H9 (cell line): Measurements from ENCODE around the gene EFNB1. TPM values are rescaled to one million over a fixed set of nuclear protein-coding genes. Genes with fewer than 3 reads are reported as not detected.

ENCODE experiments used
- DNase-seq: peaks from one replicate; pipeline ENCODE4 v3.0.0-alpha.2; 2017
- H2AFZ ChIP-seq: one replicate; pipeline ENCODE4 v1.6.1; 2013; ENCODE audit warnings: mild to moderate bottlenecking, low read length, control low read depth, moderate library complexity
- H2AK5ac ChIP-seq: 2 replicates; pipeline ENCODE4 v1.6.1; 2013; ENCODE audit warnings: low read length, control low read depth, mixed read lengths; ENCODE audit not compliant: insufficient read length
- H2BK120ac ChIP-seq: one replicate; pipeline ENCODE4 v1.6.1; 2013; ENCODE audit warnings: low read depth, mild to moderate bottlenecking, low read length, control low read depth, inconsistent platforms; ENCODE audit not compliant: poor library complexity, severe bottlenecking
- H2BK12ac ChIP-seq: 2 replicates; pipeline ENCODE4 v1.6.1; 2013; ENCODE audit warnings: low read length, control low read depth, mixed read lengths, low read depth; ENCODE audit not compliant: insufficient read length
- H2BK15ac ChIP-seq: 2 replicates; pipeline ENCODE4 v1.6.1; 2013; ENCODE audit warnings: low read depth, low read length, control low read depth
- H2BK20ac ChIP-seq: one replicate; pipeline ENCODE4 v1.6.1; 2013; ENCODE audit warnings: low read depth, mild to moderate bottlenecking, low read length, control low read depth, inconsistent platforms; ENCODE audit not compliant: poor library complexity, severe bottlenecking
- H2BK5ac ChIP-seq: 2 replicates; pipeline ENCODE4 v1.6.1; 2013; ENCODE audit warnings: low read length, control low read depth, mixed read lengths; ENCODE audit not compliant: insufficient read length
- H3K14ac ChIP-seq: 2 replicates; pipeline ENCODE4 v1.6.1; 2013; ENCODE audit warnings: low read length, control low read depth; ENCODE audit not compliant: insufficient read depth
- H3K18ac ChIP-seq: 2 replicates; pipeline ENCODE4 v1.6.1; 2013; ENCODE audit warnings: low read depth, mild to moderate bottlenecking, mixed read lengths, low read length, control low read depth; ENCODE audit not compliant: insufficient read length
- H3K23ac ChIP-seq: 2 replicates; pipeline ENCODE4 v1.6.1; 2013; ENCODE audit warnings: low read length, control low read depth, mixed read lengths, low read depth; ENCODE audit not compliant: insufficient read length
- H3K23me2 ChIP-seq: 2 replicates; pipeline ENCODE4 v1.6.1; 2013; ENCODE audit warnings: low read depth, mild to moderate bottlenecking, mixed read lengths, low read length, control low read depth; ENCODE audit not compliant: insufficient read length, poor library complexity, severe bottlenecking
- H3K27ac ChIP-seq: 2 replicates; pipeline ENCODE4 v1.5.1; 2013; ENCODE audit warnings: low read length, control low read depth, mixed read lengths, low read depth; ENCODE audit not compliant: insufficient read length
- H3K27me3 ChIP-seq: 2 replicates; pipeline ENCODE4 v1.6.1; 2013; ENCODE audit warnings: low read length, control low read depth, inconsistent platforms; ENCODE audit not compliant: insufficient read depth
- H3K4ac ChIP-seq: 2 replicates; pipeline ENCODE4 v1.6.1; 2013; ENCODE audit warnings: low read depth, mild to moderate bottlenecking, control low read depth, inconsistent platforms, low read length, moderate library complexity
- H3K4me1 ChIP-seq: 2 replicates; pipeline ENCODE4 v1.6.1; 2013; ENCODE audit warnings: low read length, control low read depth, inconsistent platforms; ENCODE audit not compliant: insufficient read depth
- H3K4me2 ChIP-seq: 2 replicates; pipeline ENCODE4 v1.6.1; 2013; ENCODE audit warnings: low read length, control low read depth, mixed read lengths; ENCODE audit not compliant: insufficient read length, insufficient read depth
- H3K56ac ChIP-seq: 2 replicates; pipeline ENCODE4 v1.6.1; 2013; ENCODE audit warnings: low read depth, mild to moderate bottlenecking, mixed read lengths, low read length, control low read depth; ENCODE audit not compliant: insufficient read length
- H3K79me1 ChIP-seq: 2 replicates; pipeline ENCODE4 v1.6.1; 2013; ENCODE audit warnings: low read depth, mild to moderate bottlenecking, moderate library complexity, low read length, control low read depth, inconsistent platforms; ENCODE audit not compliant: insufficient read depth, poor library complexity, severe bottlenecking
- H3K79me2 ChIP-seq: 2 replicates; pipeline ENCODE4 v1.6.1; 2013; ENCODE audit warnings: low read length, control low read depth, inconsistent platforms; ENCODE audit not compliant: insufficient read depth
- H3K9ac ChIP-seq: 2 replicates; pipeline ENCODE4 v1.6.1; 2013; ENCODE audit warnings: low read length, control low read depth, mixed read lengths; ENCODE audit not compliant: insufficient read length; ENCODE audit errors: extremely low read depth
- H3K9me3 ChIP-seq: one replicate; pipeline ENCODE4 v1.6.1; 2013; ENCODE audit warnings: low read depth, low read length, inconsistent platforms; ENCODE audit not compliant: control insufficient read depth
- H3T11ph ChIP-seq: one replicate; pipeline ENCODE4 v1.6.1; 2013; ENCODE audit warnings: mild to moderate bottlenecking, low read length, control low read depth, inconsistent platforms
- H4K20me1 ChIP-seq: one replicate; pipeline ENCODE4 v1.6.1; 2013; ENCODE audit not compliant: control insufficient read depth, insufficient read length, insufficient read depth
- H4K5ac ChIP-seq: 2 replicates; pipeline ENCODE4 v1.6.1; 2013; ENCODE audit warnings: low read depth, mild to moderate bottlenecking, mixed read lengths, low read length, control low read depth; ENCODE audit not compliant: insufficient read length
- H4K8ac ChIP-seq: replicated peaks from 2 replicates; pipeline ENCODE4 v1.6.1; 2013; ENCODE audit warnings: low read length, control low read depth, mixed read lengths, low read depth; ENCODE audit not compliant: insufficient read length
- H4K91ac ChIP-seq: 2 replicates; pipeline ENCODE4 v1.6.1; 2013; ENCODE audit warnings: low read depth, mild to moderate bottlenecking, moderate library complexity, mixed read lengths, low read length, control low read depth; ENCODE audit not compliant: insufficient read length
- H3K27ac Mint-ChIP-seq, 3 experiments: 2 replicates in 2 of 3; 3 replicates in 1 of 3; pipeline ENCODE4 v1.8.0; 2020 to 2021; ENCODE audit warnings: mixed read lengths in 3 of 3, mild to moderate bottlenecking in 1 of 3, moderate library complexity in 1 of 3
- H3K27me3 Mint-ChIP-seq: 2 replicates; pipeline ENCODE4 v1.8.0; 2021; ENCODE audit warnings: low read depth, mild to moderate bottlenecking, moderate library complexity, mixed read lengths
- H3K36me3 Mint-ChIP-seq, 3 experiments: 2 replicates in 2 of 3; 3 replicates in 1 of 3; pipeline ENCODE4 v1.8.0; 2020 to 2021; ENCODE audit warnings: low read depth in 3 of 3, mixed read lengths in 3 of 3; ENCODE audit not compliant: insufficient read depth in 1 of 3
- H3K4me1 Mint-ChIP-seq, 2 experiments: 2 replicates each; pipeline ENCODE4 v1.8.0; 2020; ENCODE audit warnings: mixed read lengths in 2 of 2
- H3K4me3 Mint-ChIP-seq, 2 experiments: 2 replicates in 1 of 2; 3 replicates in 1 of 2; pipeline ENCODE4 v1.8.0; 2020 to 2021; ENCODE audit warnings: mild to moderate bottlenecking in 2 of 2, mixed read lengths in 2 of 2, moderate library complexity in 1 of 2
- H3K9me3 Mint-ChIP-seq, 2 experiments: 2 replicates in 1 of 2; 3 replicates in 1 of 2; pipeline ENCODE4 v1.8.0; 2020; ENCODE audit warnings: mild to moderate bottlenecking in 2 of 2, mixed read lengths in 2 of 2, moderate library complexity in 1 of 2
- total RNA-seq: library from RNA; stranded (reverse); gene quantifications from 2 replicates; pipeline ENCODE4 v1.2.1, GENCODE V29; 2021
- TF ChIP-seq, protein P1 (sequence below): fragments of 200-600 bp; sonication (generic); conservative IDR thresholded peaks from 3 replicates; pipeline ENCODE4 v1.8.0; 2021; ENCODE audit warnings: antibody characterized with exemption, mild to moderate bottlenecking

EFNB1 gene
- total RNA-seq, 1 experiment from 2014 or later: 3.1 TPM

DNA sequence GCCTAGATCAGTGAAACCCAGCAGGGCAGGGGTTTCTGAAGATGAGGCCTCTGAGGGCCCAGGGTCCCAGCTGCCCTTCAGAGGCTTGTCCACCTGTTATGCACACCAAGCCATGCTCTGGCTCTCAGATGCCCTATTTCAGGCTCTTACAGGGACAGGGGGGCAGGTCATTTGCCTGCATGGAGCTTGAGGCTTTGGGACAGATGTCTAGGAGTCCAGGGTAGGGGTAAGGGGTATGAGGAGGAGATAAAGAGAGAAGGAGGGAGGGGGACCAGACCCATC, 4.7 kb upstream of the EFNB1 start:
- TF ChIP-seq, protein P1, sequence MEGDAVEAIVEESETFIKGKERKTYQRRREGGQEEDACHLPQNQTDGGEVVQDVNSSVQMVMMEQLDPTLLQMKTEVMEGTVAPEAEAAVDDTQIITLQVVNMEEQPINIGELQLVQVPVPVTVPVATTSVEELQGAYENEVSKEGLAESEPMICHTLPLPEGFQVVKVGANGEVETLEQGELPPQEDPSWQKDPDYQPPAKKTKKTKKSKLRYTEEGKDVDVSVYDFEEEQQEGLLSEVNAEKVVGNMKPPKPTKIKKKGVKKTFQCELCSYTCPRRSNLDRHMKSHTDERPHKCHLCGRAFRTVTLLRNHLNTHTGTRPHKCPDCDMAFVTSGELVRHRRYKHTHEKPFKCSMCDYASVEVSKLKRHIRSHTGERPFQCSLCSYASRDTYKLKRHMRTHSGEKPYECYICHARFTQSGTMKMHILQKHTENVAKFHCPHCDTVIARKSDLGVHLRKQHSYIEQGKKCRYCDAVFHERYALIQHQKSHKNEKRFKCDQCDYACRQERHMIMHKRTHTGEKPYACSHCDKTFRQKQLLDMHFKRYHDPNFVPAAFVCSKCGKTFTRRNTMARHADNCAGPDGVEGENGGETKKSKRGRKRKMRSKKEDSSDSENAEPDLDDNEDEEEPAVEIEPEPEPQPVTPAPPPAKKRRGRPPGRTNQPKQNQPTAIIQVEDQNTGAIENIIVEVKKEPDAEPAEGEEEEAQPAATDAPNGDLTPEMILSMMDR: no peak
- Mint-ChIP-seq H3K9me3 (peaks cover 60 to 76% of the 10 kb centered on the region in 2 experiments), H3K4me1 (peaks cover 4 to 9% of the 10 kb centered on the region in 2 experiments), H3K27ac (no peak overlapping the region), H3K4me3 (no peak overlapping the region), H3K36me3 (peaks cover 0 to 5% (median 0%) of the 10 kb centered on the region in 3 experiments; a peak in 1 of 7 replicates), H3K27me3 (peaks cover 75% of the 10 kb centered on the region)
- Histone ChIP-seq H3K4me2 (no peak overlapping the region), H3K4ac (no peak overlapping the region), H3K79me2 (no peaks in the 10 kb centered on the region), H3K79me1 (no peaks in the 10 kb centered on the region), H3K9ac (no peak overlapping the region), H2BK15ac (no peak overlapping the region), H2BK5ac (no peak overlapping the region), H2BK12ac (no peak overlapping the region), H3K56ac (no peak overlapping the region), H3K27ac (no peak overlapping the region), H3K14ac (no peak overlapping the region), H2BK20ac (no peak overlapping the region), H3K9me3 (no peaks in the 10 kb centered on the region), H3K27me3 (peaks cover 25% of the 10 kb centered on the region; the same call in 1 of the 2 replicates), H4K20me1 (no peaks in the 10 kb centered on the region), H4K5ac (no peak overlapping the region), H2AFZ (no peak overlapping the region), H2AK5ac (no peak overlapping the region), H2BK120ac (no peak overlapping the region), H3K23me2 (no peaks in the 10 kb centered on the region), H3T11ph (no peak overlapping the region), H4K8ac (no peak overlapping the region), H4K91ac (no peak overlapping the region), H3K18ac (no peak overlapping the region), H3K4me1 (0 out of 2 replicates have a peak, but pooled peaks cover 2% of the 10 kb centered on the region), H3K23ac (no peak overlapping the region)
- DNase-seq: no peak
